WTC11 (cell line): ENCODE data around the gene HSD3B7. TPM values are rescaled to one million over a fixed set of nuclear protein-coding genes. Genes with fewer than 3 reads are reported as not detected.
A peak's percentile ranks its signal among the peaks of the same experiment; 100 is the strongest.

ENCODE experiments used
- ATAC-seq: fragments of 200-7000 bp; cut with Tn5 transposase; 2 replicates; pipeline ENCODE4 v1.10.0; 2021; ENCODE audit warnings: mild to moderate bottlenecking, moderate library complexity
- CTCF ChIA-PET: fragments of 300-600 bp; sonication (Branson Sonifier 250); formaldehyde crosslinking; loops from one replicate; lab custom pipeline; 2021; ENCODE audit warnings: antibody characterized with exemption; lab: Charles Lee
- POLR2A ChIA-PET: fragments of 350-600 bp; sonication (Branson Sonifier 250); formaldehyde crosslinking; loops from one replicate; lab custom pipeline; 2021; ENCODE audit warnings: antibody characterized with exemption; lab: Charles Lee
- DNase-seq: peaks from one replicate; pipeline ENCODE4 v3.0.0; 2021; ENCODE audit warnings: low spot score
- H3K27ac Mint-ChIP-seq: 2 replicates; pipeline ENCODE4 v1.8.0; 2021; ENCODE audit warnings: mixed read lengths
- H3K27me3 Mint-ChIP-seq: 2 replicates; pipeline ENCODE4 v1.8.0; 2021; ENCODE audit warnings: low read depth, mild to moderate bottlenecking, moderate library complexity, mixed read lengths
- H3K36me3 Mint-ChIP-seq: 2 replicates; pipeline ENCODE4 v1.8.0; 2021; ENCODE audit warnings: mixed read lengths
- H3K4me1 Mint-ChIP-seq: 2 replicates; pipeline ENCODE4 v1.8.0; 2022; ENCODE audit warnings: mixed read lengths
- H3K4me3 Mint-ChIP-seq: 2 replicates; pipeline ENCODE4 v1.8.0; 2021; ENCODE audit warnings: mild to moderate bottlenecking, moderate library complexity, mixed read lengths
- H3K9me3 Mint-ChIP-seq: 2 replicates; pipeline ENCODE4 v1.8.0; 2021; ENCODE audit warnings: mixed read lengths
- ATF1 ChIP-seq: sonication (generic); formaldehyde crosslinking; IDR thresholded peaks from 2 replicates; pipeline ENCODE4 v1.8.1; 2023; ENCODE audit warnings: mild to moderate bottlenecking, moderate library complexity, missing genetic modification reagents
- ELF4 ChIP-seq: sonication (generic); formaldehyde crosslinking; IDR thresholded peaks from 2 replicates; pipeline ENCODE4 v1.8.1; 2022; ENCODE audit warnings: low read depth, mild to moderate bottlenecking, moderate library complexity, missing genetic modification reagents
- JAZF1 ChIP-seq: fragments of 250-450 bp; sonication (Bioruptor Pico); IDR thresholded peaks from 2 replicates; pipeline ENCODE4 v1.9.0; 2021; ENCODE audit warnings: moderate library complexity, mild to moderate bottlenecking, inconsistent platforms
- MLX ChIP-seq: sonication (generic); formaldehyde crosslinking; IDR thresholded peaks from 2 replicates; pipeline ENCODE4 v1.8.1; 2023; ENCODE audit warnings: mild to moderate bottlenecking, missing genetic modification reagents, moderate library complexity
- NR1H2 ChIP-seq: sonication (generic); formaldehyde crosslinking; IDR thresholded peaks from 2 replicates; pipeline ENCODE4 v1.9.0; 2021; ENCODE audit warnings: mild to moderate bottlenecking, moderate library complexity, missing genetic modification reagents
- RORB ChIP-seq: fragments of 250-450 bp; sonication (Bioruptor Pico); IDR thresholded peaks from 2 replicates; pipeline ENCODE4 v1.9.0; 2021; ENCODE audit warnings: mild to moderate bottlenecking
- SOX15 ChIP-seq: fragments of 250-450 bp; sonication (Bioruptor Pico); IDR thresholded peaks from 2 replicates; pipeline ENCODE4 v1.9.0; 2021; ENCODE audit warnings: mild to moderate bottlenecking
- SP1 ChIP-seq: sonication (generic); formaldehyde crosslinking; conservative IDR thresholded peaks from 2 replicates; pipeline ENCODE4 v1.8.1; 2022; ENCODE audit warnings: missing genetic modification reagents
- ZBTB21 ChIP-seq: sonication (generic); formaldehyde crosslinking; IDR thresholded peaks from 2 replicates; pipeline ENCODE4 v1.8.1; 2023; ENCODE audit warnings: mild to moderate bottlenecking, missing genetic modification reagents, borderline replicate concordance
- ZNF232 ChIP-seq: sonication (generic); formaldehyde crosslinking; IDR thresholded peaks from 2 replicates; pipeline ENCODE4 v1.8.0; 2022; ENCODE audit warnings: mild to moderate bottlenecking, missing genetic modification reagents
- ZNF396 ChIP-seq: fragments of 250-450 bp; sonication (Bioruptor Pico); IDR thresholded peaks from 2 replicates; pipeline ENCODE4 v1.8.0; 2021; ENCODE audit warnings: mild to moderate bottlenecking, moderate library complexity, borderline replicate concordance
- ZNF416 ChIP-seq: fragments of 250-450 bp; sonication (Bioruptor Pico); IDR thresholded peaks from 2 replicates; pipeline ENCODE4 v1.9.0; 2021; ENCODE audit warnings: mild to moderate bottlenecking, inconsistent platforms
- total RNA-seq: library from RNA; stranded (reverse); gene quantifications from 3 replicates; pipeline ENCODE4 v1.2.3, GENCODE V29; 2021
- TF ChIP-seq, protein P1 (sequence below): fragments of 250-450 bp; sonication (Bioruptor Pico); IDR thresholded peaks from 2 replicates; pipeline ENCODE4 v1.9.0; 2021; ENCODE audit warnings: mild to moderate bottlenecking
- TF ChIP-seq, protein P2 (sequence below): sonication (generic); formaldehyde crosslinking; IDR thresholded peaks from 2 replicates; pipeline ENCODE4 v1.8.1; 2022; ENCODE audit warnings: low read depth, missing genetic modification reagents, borderline replicate concordance
- TF ChIP-seq, protein P3 (sequence below): fragments of 200-600 bp; IDR thresholded peaks from 2 replicates; pipeline ENCODE4 v1.8.0; 2022; ENCODE audit warnings: antibody characterized with exemption
- TF ChIP-seq, protein P4 (sequence below): sonication (generic); formaldehyde crosslinking; IDR thresholded peaks from 2 replicates; pipeline ENCODE4 v1.8.0; 2022; ENCODE audit warnings: mild to moderate bottlenecking, missing genetic modification reagents
- TF ChIP-seq, protein P5 (sequence below): sonication (generic); formaldehyde crosslinking; IDR thresholded peaks from 2 replicates; pipeline ENCODE4 v1.8.0; 2023; ENCODE audit warnings: missing genetic modification reagents, mild to moderate bottlenecking, borderline replicate concordance

HSD3B7 gene
- total RNA-seq, 1 experiment from 2014 or later = 4.5 TPM

DNA sequence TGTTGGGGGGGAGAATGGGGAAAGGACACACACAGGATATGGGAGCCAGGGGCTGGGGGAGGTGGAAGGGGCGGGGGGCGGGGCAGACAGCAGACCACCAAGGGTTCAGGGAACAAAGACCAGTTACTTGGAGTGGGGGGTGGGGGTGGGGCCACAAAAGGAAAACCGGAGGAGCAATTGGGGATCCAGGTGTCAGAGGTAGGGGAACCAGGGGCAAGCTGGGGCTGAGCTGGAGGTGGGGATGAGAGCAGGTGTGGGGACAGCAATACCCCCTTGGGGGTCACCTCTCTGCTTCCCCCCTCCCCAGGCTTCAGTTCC lies 37.5 kb upstream of the HSD3B7 start:
- POLR2A ChIA-PET = interaction anchor here (0.7 to 1.6 kb wide), 2 partner anchors 22 to 24 kb away, joined by 3 read pairs; partner anchors contain the start of gene FBXL19
- peak overlapping the region; percentile 75 for H3K4me3 Mint-ChIP-seq
- ATAC-seq (no peak), DNase-seq (no peak)
- CTCF ChIA-PET = interaction anchor here (0.5 to 2.1 kb wide), 7 partner anchors 12 to 195 kb away, joined by 3 to 12 read pairs (median 3); partner anchors contain the start of gene VKORC1
- H3K27ac Mint-ChIP-seq = no peak overlapping the region; the same call in 1 of the 2 replicates
- no peaks in the 10 kb centered on the region for H3K9me3 Mint-ChIP-seq
- TF ChIP-seq ZNF416 (no peak), ELF4 (CRISPR knock-in tag) (no peak), RORB (no peak), SOX15 (CRISPR knock-in tag) (no peak), ZNF232 (CRISPR knock-in tag) (no peak), ZNF396 (CRISPR knock-in tag) (no peak), MLX (no peak), NR1H2 (no peak), SP1 (no peak), ATF1 (CRISPR knock-in tag) (no peak), JAZF1 (no peak), ZBTB21 (CRISPR knock-in tag) (no peak)
- TF ChIP-seq, protein P1, sequence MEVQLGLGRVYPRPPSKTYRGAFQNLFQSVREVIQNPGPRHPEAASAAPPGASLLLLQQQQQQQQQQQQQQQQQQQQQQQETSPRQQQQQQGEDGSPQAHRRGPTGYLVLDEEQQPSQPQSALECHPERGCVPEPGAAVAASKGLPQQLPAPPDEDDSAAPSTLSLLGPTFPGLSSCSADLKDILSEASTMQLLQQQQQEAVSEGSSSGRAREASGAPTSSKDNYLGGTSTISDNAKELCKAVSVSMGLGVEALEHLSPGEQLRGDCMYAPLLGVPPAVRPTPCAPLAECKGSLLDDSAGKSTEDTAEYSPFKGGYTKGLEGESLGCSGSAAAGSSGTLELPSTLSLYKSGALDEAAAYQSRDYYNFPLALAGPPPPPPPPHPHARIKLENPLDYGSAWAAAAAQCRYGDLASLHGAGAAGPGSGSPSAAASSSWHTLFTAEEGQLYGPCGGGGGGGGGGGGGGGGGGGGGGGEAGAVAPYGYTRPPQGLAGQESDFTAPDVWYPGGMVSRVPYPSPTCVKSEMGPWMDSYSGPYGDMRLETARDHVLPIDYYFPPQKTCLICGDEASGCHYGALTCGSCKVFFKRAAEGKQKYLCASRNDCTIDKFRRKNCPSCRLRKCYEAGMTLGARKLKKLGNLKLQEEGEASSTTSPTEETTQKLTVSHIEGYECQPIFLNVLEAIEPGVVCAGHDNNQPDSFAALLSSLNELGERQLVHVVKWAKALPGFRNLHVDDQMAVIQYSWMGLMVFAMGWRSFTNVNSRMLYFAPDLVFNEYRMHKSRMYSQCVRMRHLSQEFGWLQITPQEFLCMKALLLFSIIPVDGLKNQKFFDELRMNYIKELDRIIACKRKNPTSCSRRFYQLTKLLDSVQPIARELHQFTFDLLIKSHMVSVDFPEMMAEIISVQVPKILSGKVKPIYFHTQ = no peak
- TF ChIP-seq, protein P2, sequence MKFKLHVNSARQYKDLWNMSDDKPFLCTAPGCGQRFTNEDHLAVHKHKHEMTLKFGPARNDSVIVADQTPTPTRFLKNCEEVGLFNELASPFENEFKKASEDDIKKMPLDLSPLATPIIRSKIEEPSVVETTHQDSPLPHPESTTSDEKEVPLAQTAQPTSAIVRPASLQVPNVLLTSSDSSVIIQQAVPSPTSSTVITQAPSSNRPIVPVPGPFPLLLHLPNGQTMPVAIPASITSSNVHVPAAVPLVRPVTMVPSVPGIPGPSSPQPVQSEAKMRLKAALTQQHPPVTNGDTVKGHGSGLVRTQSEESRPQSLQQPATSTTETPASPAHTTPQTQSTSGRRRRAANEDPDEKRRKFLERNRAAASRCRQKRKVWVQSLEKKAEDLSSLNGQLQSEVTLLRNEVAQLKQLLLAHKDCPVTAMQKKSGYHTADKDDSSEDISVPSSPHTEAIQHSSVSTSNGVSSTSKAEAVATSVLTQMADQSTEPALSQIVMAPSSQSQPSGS (CRISPR knock-in tag) = no peak
- TF ChIP-seq, protein P3, sequence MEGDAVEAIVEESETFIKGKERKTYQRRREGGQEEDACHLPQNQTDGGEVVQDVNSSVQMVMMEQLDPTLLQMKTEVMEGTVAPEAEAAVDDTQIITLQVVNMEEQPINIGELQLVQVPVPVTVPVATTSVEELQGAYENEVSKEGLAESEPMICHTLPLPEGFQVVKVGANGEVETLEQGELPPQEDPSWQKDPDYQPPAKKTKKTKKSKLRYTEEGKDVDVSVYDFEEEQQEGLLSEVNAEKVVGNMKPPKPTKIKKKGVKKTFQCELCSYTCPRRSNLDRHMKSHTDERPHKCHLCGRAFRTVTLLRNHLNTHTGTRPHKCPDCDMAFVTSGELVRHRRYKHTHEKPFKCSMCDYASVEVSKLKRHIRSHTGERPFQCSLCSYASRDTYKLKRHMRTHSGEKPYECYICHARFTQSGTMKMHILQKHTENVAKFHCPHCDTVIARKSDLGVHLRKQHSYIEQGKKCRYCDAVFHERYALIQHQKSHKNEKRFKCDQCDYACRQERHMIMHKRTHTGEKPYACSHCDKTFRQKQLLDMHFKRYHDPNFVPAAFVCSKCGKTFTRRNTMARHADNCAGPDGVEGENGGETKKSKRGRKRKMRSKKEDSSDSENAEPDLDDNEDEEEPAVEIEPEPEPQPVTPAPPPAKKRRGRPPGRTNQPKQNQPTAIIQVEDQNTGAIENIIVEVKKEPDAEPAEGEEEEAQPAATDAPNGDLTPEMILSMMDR = no peak
- TF ChIP-seq, protein P4, sequence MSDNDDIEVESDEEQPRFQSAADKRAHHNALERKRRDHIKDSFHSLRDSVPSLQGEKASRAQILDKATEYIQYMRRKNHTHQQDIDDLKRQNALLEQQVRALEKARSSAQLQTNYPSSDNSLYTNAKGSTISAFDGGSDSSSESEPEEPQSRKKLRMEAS (CRISPR knock-in tag) = no peak
- TF ChIP-seq, protein P5, sequence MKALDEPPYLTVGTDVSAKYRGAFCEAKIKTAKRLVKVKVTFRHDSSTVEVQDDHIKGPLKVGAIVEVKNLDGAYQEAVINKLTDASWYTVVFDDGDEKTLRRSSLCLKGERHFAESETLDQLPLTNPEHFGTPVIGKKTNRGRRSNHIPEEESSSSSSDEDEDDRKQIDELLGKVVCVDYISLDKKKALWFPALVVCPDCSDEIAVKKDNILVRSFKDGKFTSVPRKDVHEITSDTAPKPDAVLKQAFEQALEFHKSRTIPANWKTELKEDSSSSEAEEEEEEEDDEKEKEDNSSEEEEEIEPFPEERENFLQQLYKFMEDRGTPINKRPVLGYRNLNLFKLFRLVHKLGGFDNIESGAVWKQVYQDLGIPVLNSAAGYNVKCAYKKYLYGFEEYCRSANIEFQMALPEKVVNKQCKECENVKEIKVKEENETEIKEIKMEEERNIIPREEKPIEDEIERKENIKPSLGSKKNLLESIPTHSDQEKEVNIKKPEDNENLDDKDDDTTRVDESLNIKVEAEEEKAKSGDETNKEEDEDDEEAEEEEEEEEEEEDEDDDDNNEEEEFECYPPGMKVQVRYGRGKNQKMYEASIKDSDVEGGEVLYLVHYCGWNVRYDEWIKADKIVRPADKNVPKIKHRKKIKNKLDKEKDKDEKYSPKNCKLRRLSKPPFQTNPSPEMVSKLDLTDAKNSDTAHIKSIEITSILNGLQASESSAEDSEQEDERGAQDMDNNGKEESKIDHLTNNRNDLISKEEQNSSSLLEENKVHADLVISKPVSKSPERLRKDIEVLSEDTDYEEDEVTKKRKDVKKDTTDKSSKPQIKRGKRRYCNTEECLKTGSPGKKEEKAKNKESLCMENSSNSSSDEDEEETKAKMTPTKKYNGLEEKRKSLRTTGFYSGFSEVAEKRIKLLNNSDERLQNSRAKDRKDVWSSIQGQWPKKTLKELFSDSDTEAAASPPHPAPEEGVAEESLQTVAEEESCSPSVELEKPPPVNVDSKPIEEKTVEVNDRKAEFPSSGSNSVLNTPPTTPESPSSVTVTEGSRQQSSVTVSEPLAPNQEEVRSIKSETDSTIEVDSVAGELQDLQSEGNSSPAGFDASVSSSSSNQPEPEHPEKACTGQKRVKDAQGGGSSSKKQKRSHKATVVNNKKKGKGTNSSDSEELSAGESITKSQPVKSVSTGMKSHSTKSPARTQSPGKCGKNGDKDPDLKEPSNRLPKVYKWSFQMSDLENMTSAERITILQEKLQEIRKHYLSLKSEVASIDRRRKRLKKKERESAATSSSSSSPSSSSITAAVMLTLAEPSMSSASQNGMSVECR = no peak
- H3K4me1 Mint-ChIP-seq = peaks cover 27% of the 10 kb centered on the region
- H3K27me3 Mint-ChIP-seq = no peaks in the 10 kb centered on the region
- peaks cover 25% of the 10 kb centered on the region for H3K36me3 Mint-ChIP-seq
